Measurements from ENCODE around the gene C1orf185. TPM values are rescaled to one million over a fixed set of nuclear protein-coding genes. Genes with fewer than 3 reads are reported as not detected.

Gene C1orf185
- total RNA-seq, 1 experiment from 2014 or later: not detected

GRCh38 chr1:51154776-51155175 lies 52.7 kb downstream of the C1orf185 start:
- ChIA-PET POLR2A (no interaction called here), CTCF (no interaction called here)
- DNase-seq (ENCODE audit: low read depth, low spot score) (no peak), ATAC-seq (no peak)
- Histone ChIP-seq H3K36me3 (ENCODE audit: control insufficient read depth, insufficient read depth, low read length) (no peaks in the 10 kb centered on the region), H3K27ac (ENCODE audit: low read length) (no peak overlapping the region), H3K4me3 (ENCODE audit: low read depth in 2 of 2, low read length in 2 of 2) (no peak overlapping the region), H3K9me3 (ENCODE audit: control insufficient read depth, insufficient read depth, low read depth, low read length) (peaks cover 10% of the 10 kb centered on the region; the same call in 1 of the 2 replicates), H3K4me1 (ENCODE audit: control insufficient read depth, insufficient read depth, low read length) (no peaks in the 10 kb centered on the region), H3K27me3 (ENCODE audit: control insufficient read depth, insufficient read depth, low read length) (no peaks in the 10 kb centered on the region)
- in situ Hi-C loops (cut with HindIII; ENCODE audit: low pct_unique_long_range_greater_than_20kb, low sequenced_read_pairs): no loop called here
- BruUV-seq (replicated peaks): no TSS peak
- TF ChIP-seq SIN3A (IDR thresholded peaks at IDR 0.05; ENCODE audit: borderline replicate concordance, insufficient read depth, low read depth, low read length) (no peak), TCF7L2 (IDR thresholded peaks at IDR 0.05; ENCODE audit: low read depth, low read length) (no peak), POLR2AphosphoS5 (IDR thresholded peaks at IDR 0.05; ENCODE audit: low read depth, low read length) (no peak), CTCF (IDR thresholded peaks at IDR 0.05) (no peak), REST (IDR thresholded peaks at IDR 0.05; ENCODE audit: insufficient read depth in 1 of 2, low read depth in 2 of 2, low read length in 1 of 2) (no peak)
- intact Hi-C loops (cut with micrococcal nuclease; ENCODE audit: unreplicated experiment): no loop called here

- ChIA-PET CTCF (no interaction called here), POLR2A (no interaction called here)
- ATAC-seq (no peak), DNase-seq (ENCODE audit: low read depth, low spot score) (no peak)
- in situ Hi-C loops (cut with HindIII; ENCODE audit: low pct_unique_long_range_greater_than_20kb, low sequenced_read_pairs) (no loop called here), intact Hi-C loops (cut with micrococcal nuclease; ENCODE audit: unreplicated experiment) (no loop called here)
- Histone ChIP-seq H3K4me1 (ENCODE audit: control insufficient read depth, insufficient read depth, low read length) (no peaks in the 10 kb centered on the region), H3K27ac (ENCODE audit: low read length) (no peak overlapping the region), H3K27me3 (ENCODE audit: control insufficient read depth, insufficient read depth, low read length) (no peaks in the 10 kb centered on the region), H3K36me3 (ENCODE audit: control insufficient read depth, insufficient read depth, low read length) (no peaks in the 10 kb centered on the region), H3K9me3 (ENCODE audit: control insufficient read depth, insufficient read depth, low read depth, low read length) (peaks cover 10% of the 10 kb centered on the region; the same call in 1 of the 2 replicates), H3K4me3 (ENCODE audit: low read depth in 2 of 2, low read length in 2 of 2) (no peak overlapping the region)
- no TSS peak for BruUV-seq (replicated peaks)
- TF ChIP-seq REST (IDR thresholded peaks at IDR 0.05; ENCODE audit: insufficient read depth in 1 of 2, low read depth in 2 of 2, low read length in 1 of 2) (no peak), CTCF (IDR thresholded peaks at IDR 0.05) (no peak), TCF7L2 (IDR thresholded peaks at IDR 0.05; ENCODE audit: low read depth, low read length) (no peak), SIN3A (IDR thresholded peaks at IDR 0.05; ENCODE audit: borderline replicate concordance, insufficient read depth, low read depth, low read length) (no peak), POLR2AphosphoS5 (IDR thresholded peaks at IDR 0.05; ENCODE audit: low read depth, low read length) (no peak)
These were observed 54.7 kb downstream of the C1orf185 start for GRCh38 chr1:51156752-51157151.
